ENCODE data around the gene FERMT1. TPM values are rescaled to one million over a fixed set of nuclear protein-coding genes. Genes with fewer than 3 reads are reported as not detected.

FERMT1 gene
- total and polyA plus RNA-seq, 7 donors, result 0.16 to 31.5 (median 0.41) TPM

DNA sequence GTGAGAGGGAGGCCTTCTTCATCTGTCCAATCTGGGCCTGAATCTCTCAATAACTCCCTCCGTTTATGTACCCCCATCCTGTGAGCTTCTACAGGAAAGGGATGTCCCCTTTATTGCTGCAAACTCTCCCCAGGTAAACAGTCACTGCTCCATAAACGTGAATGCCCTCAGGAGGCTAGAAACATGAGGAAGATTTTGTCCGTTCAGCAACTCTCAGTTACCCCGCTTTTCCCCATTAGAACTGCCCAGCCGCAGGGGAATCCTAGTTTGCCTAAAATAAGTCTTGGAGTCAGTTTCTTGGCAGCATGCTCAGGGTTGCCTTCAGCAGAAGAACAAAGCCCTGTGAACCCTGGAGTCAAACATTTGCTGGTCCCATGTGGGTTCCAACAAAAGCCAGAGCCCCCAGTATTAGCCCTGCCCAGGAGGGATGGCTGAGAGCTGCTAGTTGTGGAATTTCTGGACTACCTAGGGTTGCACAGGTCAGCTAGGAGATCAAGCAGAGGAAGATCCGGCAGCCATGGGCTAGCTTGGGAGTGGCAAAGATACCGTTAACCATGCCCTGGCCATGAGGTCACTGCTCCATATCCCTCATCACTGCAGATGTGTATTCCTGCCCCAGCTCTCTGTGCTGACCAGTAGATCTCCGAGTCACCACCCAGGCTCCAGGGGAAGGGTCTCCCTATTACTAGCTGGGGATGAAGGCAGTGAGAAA is 69.6 kb downstream of the FERMT1 start:
- Histone ChIP-seq H3K27me3 (peaks cover 3 to 51% (median 15%) of the 10 kb centered on the region in 3 donors), H3K36me3 (no peaks in the 10 kb centered on the region), H3K4me1 (peaks cover 0 to 14% (median 9%) of the 10 kb centered on the region in 4 donors), H3K27ac (no peak overlapping the region), H3K4me3 (no peak overlapping the region), H3K9me3 (no peaks in the 10 kb centered on the region)
- no peak for TF ChIP-seq POLR2A (IDR thresholded peaks at IDR 0.05)
- TF ChIP-seq, protein P1, sequence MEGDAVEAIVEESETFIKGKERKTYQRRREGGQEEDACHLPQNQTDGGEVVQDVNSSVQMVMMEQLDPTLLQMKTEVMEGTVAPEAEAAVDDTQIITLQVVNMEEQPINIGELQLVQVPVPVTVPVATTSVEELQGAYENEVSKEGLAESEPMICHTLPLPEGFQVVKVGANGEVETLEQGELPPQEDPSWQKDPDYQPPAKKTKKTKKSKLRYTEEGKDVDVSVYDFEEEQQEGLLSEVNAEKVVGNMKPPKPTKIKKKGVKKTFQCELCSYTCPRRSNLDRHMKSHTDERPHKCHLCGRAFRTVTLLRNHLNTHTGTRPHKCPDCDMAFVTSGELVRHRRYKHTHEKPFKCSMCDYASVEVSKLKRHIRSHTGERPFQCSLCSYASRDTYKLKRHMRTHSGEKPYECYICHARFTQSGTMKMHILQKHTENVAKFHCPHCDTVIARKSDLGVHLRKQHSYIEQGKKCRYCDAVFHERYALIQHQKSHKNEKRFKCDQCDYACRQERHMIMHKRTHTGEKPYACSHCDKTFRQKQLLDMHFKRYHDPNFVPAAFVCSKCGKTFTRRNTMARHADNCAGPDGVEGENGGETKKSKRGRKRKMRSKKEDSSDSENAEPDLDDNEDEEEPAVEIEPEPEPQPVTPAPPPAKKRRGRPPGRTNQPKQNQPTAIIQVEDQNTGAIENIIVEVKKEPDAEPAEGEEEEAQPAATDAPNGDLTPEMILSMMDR (IDR thresholded peaks at IDR 0.05), result no peak
- TF ChIP-seq POLR2AphosphoS5 (IDR thresholded peaks at IDR 0.05), result no peak
- no peak for TF ChIP-seq EP300 (IDR thresholded peaks at IDR 0.05)
- DNase-seq, result no peak
- intact Hi-C loops (cut with DNase I), result no loop called here
- WGBS, 2 donors, result 62 to 69% methylated on average over 8 of the region's 8 CpGs

GRCh38 chr20:6051505-6051904 is 71.3 kb downstream of the FERMT1 start:
- H3K9me3 ChIP-seq, result no peaks in the 10 kb centered on the region
- peaks cover 0 to 14% (median 9%) of the 10 kb centered on the region in 4 donors for H3K4me1 ChIP-seq
- peaks cover 3 to 45% (median 15%) of the 10 kb centered on the region in 3 donors for H3K27me3 ChIP-seq
- no peak for TF ChIP-seq POLR2AphosphoS5 (IDR thresholded peaks at IDR 0.05)
- TF ChIP-seq POLR2A (IDR thresholded peaks at IDR 0.05), result no peak
- no peak for TF ChIP-seq EP300 (IDR thresholded peaks at IDR 0.05)
- TF ChIP-seq, protein P1 (IDR thresholded peaks at IDR 0.05), result no peak
- no peaks in the 10 kb centered on the region for H3K36me3 ChIP-seq
- peak overlapping the region in 1 of 4 donors; percentile 23 for H3K4me3 ChIP-seq
- intact Hi-C loops (cut with DNase I), result no loop called here
- no peak for DNase-seq
- 55 to 72% methylated on average over 5 of the region's 5 CpGs for WGBS, 2 donors
- no peak overlapping the region for H3K27ac ChIP-seq

- intact Hi-C loops (cut with DNase I), result no loop called here
- DNase-seq, result no peak
- TF ChIP-seq POLR2AphosphoS5 (IDR thresholded peaks at IDR 0.05), result no peak
- no peak for TF ChIP-seq EP300 (IDR thresholded peaks at IDR 0.05)
- no peak for TF ChIP-seq POLR2A (IDR thresholded peaks at IDR 0.05)
- TF ChIP-seq, protein P1 (IDR thresholded peaks at IDR 0.05), result no peak
- H3K4me1 ChIP-seq, result peaks cover 0 to 14% (median 9%) of the 10 kb centered on the region in 4 donors
- no peaks in the 10 kb centered on the region for H3K9me3 ChIP-seq
- H3K36me3 ChIP-seq, result no peaks in the 10 kb centered on the region
- no peak overlapping the region for H3K4me3 ChIP-seq
- 90% methylated on average over 3 of the region's 3 CpGs for WGBS, 2 donors
- H3K27me3 ChIP-seq, result peaks cover 3 to 28% (median 11%) of the 10 kb centered on the region in 3 donors
- no peak overlapping the region for H3K27ac ChIP-seq
These were observed 74.4 kb downstream of the FERMT1 start for GRCh38 chr20:6048391-6048790.

- Histone ChIP-seq H3K27ac (no peak overlapping the region), H3K9me3 (no peaks in the 10 kb centered on the region), H3K36me3 (peaks cover 0 to 9% (median 4%) of the 10 kb centered on the region in 4 donors), H3K4me3 (no peak overlapping the region), H3K27me3 (peaks cover 0 to 8% (median 0%) of the 10 kb centered on the region in 3 donors), H3K4me1 (no peaks in the 10 kb centered on the region)
- intact Hi-C loops (cut with DNase I), result no loop called here
- no peak for TF ChIP-seq POLR2AphosphoS5 (IDR thresholded peaks at IDR 0.05)
- TF ChIP-seq EP300 (IDR thresholded peaks at IDR 0.05), result no peak
- no peak for TF ChIP-seq POLR2A (IDR thresholded peaks at IDR 0.05)
- TF ChIP-seq, protein P1 (IDR thresholded peaks at IDR 0.05), result no peak
- 45 to 72% methylated on average over 1 of the region's 1 CpG for WGBS, 2 donors
- DNase-seq, result no peak
These were observed 76.4 kb downstream of the FERMT1 start for GRCh38 chr20:6046432-6046831.

Measured in sigmoid colon (tissue), 7 donors.